Measurements from ENCODE around the gene PRR35. TPM values are rescaled to one million over a fixed set of nuclear protein-coding genes. Genes with fewer than 3 reads are reported as not detected.

PRR35 gene
- total RNA-seq = not detected in 2 replicates

GRCh38 chr16:560204-560700 is at the start of gene PRR35:
Gene PRR35 (plus strand): TSS chr16:560394. CDS start chr16:563295, 2,901 bp downstream.

GRCh38 chr16:527015-527903 is 32.9 kb upstream of the PRR35 start, which contains the start of gene CAPN15:
Gene CAPN15 (plus strand): TSS chr16:527712. CDS start chr16:546839, 19,127 bp downstream.

GRCh38 chr16:566475-567372 is 6.5 kb downstream of the PRR35 start, which contains the start of gene NHLRC4:
Gene NHLRC4 (plus strand): TSS chr16:567005. CDS start chr16:568048, 1,043 bp downstream.

DNA sequence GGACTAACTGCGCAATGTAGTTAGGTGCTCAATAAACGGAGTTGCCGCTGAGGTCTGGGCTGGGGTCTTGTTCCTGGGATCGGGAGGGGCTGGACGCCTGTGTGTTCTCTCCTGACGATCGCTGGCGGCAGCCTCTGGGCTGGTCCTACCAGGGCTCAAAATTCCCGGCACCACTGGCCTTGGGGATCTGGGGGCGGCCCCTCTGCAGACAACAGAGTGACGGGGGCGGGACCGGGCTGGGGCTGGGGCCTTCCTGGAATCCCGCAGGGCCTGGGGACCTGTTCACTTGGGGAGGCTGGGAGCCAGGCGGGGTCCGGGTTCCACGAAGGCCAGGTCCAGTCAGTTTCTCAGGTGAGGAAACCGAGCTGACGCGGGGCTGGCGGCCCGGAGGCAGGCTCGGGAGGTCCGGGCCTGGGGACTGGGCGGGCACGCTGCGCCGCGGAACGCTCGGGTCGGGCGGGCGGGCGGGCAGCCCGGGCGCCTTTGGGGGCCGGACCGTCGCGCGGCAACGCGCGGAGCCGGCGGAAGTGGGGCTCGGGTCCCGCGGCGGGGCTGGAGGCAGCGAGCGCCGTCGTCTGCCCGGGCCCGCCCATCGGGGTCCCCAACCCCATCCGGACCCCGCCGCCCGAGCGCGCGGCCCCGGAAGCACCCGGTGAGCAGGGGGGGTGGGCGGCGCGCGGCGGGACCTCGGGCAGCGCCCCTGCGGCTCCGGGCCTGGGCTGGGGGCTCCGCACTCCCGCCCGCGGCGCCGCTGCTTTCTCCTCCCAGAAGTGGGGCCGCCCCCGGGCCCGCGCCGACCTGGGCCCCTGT is 9.5 kb downstream of the PRR35 start, which contains the start of gene PIGQ:
Gene PIGQ, plus strand, starts transcription at position 524 of the 810 bp plus-strand sequence. CDS start 4,107 bp downstream, outside the sequence.

DNA sequence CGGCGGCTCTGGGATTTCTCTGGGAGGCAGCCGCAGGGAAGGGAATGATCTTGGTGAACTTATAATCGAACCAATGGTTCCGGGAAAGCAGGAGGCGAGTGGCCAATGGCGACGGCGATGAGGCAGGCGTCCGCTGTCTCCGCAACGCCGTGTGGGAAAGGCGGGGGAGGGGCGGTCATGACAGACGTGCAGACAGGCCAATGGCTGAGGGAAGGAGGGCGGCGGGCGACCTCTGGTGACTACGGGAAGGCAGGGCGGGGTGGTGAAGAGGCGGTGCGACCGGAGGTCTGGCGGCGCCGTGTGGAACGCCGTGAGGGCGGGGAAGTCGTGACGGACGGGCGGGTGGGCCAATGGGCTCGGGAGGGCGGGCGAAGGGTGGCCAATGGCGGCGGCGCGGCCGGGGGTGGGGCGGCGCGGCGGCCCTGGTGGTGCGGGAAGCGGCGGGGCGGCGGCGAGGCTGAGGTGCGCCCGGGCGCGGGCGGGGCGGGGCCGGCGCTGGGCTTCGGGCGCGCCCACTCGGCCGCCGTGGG is 29.5 kb downstream of the PRR35 start, which contains the start of gene RAB40C:
Gene RAB40C, plus strand, starts transcription at position 409 of the 530 bp plus-strand sequence. CDS start 226 bp downstream, outside the sequence.

Other genes starting within 250 kb of the PRR35 start
- gene AXIN1, start 207.7 kb upstream of the PRR35 start, total RNA-seq = 17.3 and 18.3 TPM in 2 replicates
- 86.1 and 88.2 TPM in 2 replicates for gene MRPL28, start 189.9 kb upstream of the PRR35 start, total RNA-seq
- 56.3 and 67.3 TPM in 2 replicates for gene PGAP6, start 178.4 kb upstream of the PRR35 start, total RNA-seq
- gene NME4, start 163.2 kb upstream of the PRR35 start, total RNA-seq = 169 and 171 TPM in 2 replicates
- 16.6 and 19.5 TPM in 2 replicates for gene DECR2, start 158.5 kb upstream of the PRR35 start, total RNA-seq
- gene RAB11FIP3, start 134.7 kb upstream of the PRR35 start, total RNA-seq = 26.7 and 36.1 TPM in 2 replicates
- gene CAPN15, start 32.7 kb upstream of the PRR35 start, total RNA-seq = 36.5 and 48.2 TPM in 2 replicates
- gene NHLRC4, start 6.6 kb downstream of the PRR35 start, total RNA-seq = 3.8 and 5.0 TPM in 2 replicates
- 28.5 and 35.1 TPM in 2 replicates for gene PIGQ, start 9.6 kb downstream of the PRR35 start, total RNA-seq
- gene RAB40C, start 29.7 kb downstream of the PRR35 start, total RNA-seq = 16.9 and 19.4 TPM in 2 replicates
- 0.12 TPM in 1 of 2 replicates, not detected in the other for gene WFIKKN1, start 70.6 kb downstream of the PRR35 start, total RNA-seq
- 152 and 181 TPM in 2 replicates for gene METTL26, start 75.9 kb downstream of the PRR35 start, total RNA-seq
- gene MCRIP2, start 81.4 kb downstream of the PRR35 start, total RNA-seq = 23.7 and 31.7 TPM in 2 replicates
- 8.5 TPM in 2 replicates for gene WDR90, start 89.0 kb downstream of the PRR35 start, total RNA-seq
- 46.9 and 47.1 TPM in 2 replicates for gene RHOT2, start 107.7 kb downstream of the PRR35 start, total RNA-seq
- gene RHBDL1, start 115.3 kb downstream of the PRR35 start, total RNA-seq = 0.58 and 4.4 TPM in 2 replicates
- gene STUB1, start 120.0 kb downstream of the PRR35 start, total RNA-seq = 163 and 189 TPM in 2 replicates
- 58.3 and 58.7 TPM in 2 replicates for gene JMJD8, start 123.9 kb downstream of the PRR35 start, total RNA-seq
- 10.3 and 12.1 TPM in 2 replicates for gene WDR24, start 130.0 kb downstream of the PRR35 start, total RNA-seq
- 0.17 and 0.93 TPM in 2 replicates for gene FBXL16, start 145.4 kb downstream of the PRR35 start, total RNA-seq
- gene METRN, start 154.7 kb downstream of the PRR35 start, total RNA-seq = 119 and 164 TPM in 2 replicates
- 32.9 and 39.3 TPM in 2 replicates for gene ANTKMT, start 160.8 kb downstream of the PRR35 start, total RNA-seq
- gene CCDC78, start 166.0 kb downstream of the PRR35 start, total RNA-seq = 0.94 and 2.1 TPM in 2 replicates
- gene HAGHL, start 166.7 kb downstream of the PRR35 start, total RNA-seq = 5.5 and 13.9 TPM in 2 replicates
- gene CIAO3, start 180.6 kb downstream of the PRR35 start, total RNA-seq = 13.4 and 18.3 TPM in 2 replicates
- gene MSLN, start 200.3 kb downstream of the PRR35 start, total RNA-seq = 1.6 and 2.0 TPM in 2 replicates
- gene RPUSD1, start 228.0 kb downstream of the PRR35 start, total RNA-seq = 17.6 and 21.6 TPM in 2 replicates
- 1.6 and 7.8 TPM in 2 replicates for gene CHTF18, start 228.2 kb downstream of the PRR35 start, total RNA-seq
- gene GNG13, start 240.3 kb downstream of the PRR35 start, total RNA-seq = not detected in 2 replicates

Data from pericardium fibroblast (primary cell).